ENCODE data around the gene POLG2.
"Not testable (repeated sequence)": the region's sequence is repeated elsewhere in the genome, so short reads cannot be mapped to it uniquely, and the experiment has no call there.

POLG2 gene

DNA sequence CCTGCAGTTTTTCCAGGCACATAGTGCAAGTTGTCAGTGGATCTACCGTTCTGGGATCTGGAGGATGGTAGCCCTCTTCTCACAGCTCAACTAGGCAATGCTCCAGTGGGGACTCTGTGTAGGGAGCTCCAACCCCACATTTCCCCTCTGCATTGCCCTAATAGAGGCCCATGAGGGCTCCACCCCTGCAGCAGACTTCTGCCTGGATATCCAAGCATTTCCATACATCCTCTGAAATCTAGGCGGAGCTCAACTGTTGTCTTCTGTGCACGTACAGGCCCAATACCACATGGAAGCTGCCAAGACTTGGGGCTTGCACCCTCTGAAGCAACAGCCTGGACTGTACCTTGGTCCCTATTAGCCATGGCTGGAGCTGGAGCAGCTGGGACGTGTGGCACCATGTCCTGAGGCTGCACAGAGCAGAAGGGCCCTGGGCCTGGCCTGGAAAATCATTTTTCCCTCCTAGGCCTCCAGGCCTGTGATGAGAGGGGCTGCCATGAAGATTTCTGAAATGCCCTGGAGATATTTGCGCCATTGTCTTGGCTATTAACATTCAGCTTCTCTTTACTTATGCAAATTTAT lies 58.8 kb downstream of the POLG2 start:
- no peak for DNase-seq

DNA sequence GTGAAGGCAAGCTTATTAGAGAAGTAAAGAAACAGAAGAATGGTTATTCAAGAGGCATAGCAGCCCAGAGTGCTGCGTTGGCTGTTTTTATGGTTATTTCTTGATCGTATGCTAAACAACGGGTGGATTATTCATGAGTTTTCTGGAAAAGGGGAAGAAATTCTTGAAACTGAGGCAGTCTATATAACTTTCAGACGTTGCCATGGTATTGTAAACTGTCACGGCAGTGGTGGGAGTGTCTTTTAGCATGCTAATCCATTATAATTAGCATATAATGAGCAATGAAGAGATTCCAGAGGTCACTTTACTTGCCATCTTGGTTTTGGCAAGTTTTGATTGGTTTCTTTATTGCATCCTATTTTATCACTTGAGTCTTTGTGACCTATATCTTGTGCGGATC lies 65.3 kb downstream of the POLG2 start:
- no peak for DNase-seq

DNA sequence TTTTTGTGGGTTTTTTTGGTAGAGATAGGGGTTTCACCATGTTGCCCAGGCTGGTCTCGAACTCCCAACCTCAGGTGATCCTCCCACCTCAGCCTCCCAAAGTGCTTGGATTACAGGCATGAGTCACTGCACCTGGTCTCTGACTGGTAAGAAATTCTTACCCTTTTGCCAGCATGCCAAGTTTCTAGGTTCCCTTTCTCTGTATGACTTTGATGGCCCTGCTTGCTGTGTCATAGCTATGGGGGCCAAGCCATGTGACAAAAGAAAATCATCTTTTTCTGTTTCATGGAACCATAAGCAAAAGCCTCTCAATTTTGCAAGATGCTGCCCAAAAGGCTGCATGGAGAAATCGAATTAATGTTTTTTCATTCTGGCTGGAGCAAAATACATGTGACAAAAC lies 66.8 kb downstream of the POLG2 start:
- DNase-seq: not testable (repeated sequence)

DNA sequence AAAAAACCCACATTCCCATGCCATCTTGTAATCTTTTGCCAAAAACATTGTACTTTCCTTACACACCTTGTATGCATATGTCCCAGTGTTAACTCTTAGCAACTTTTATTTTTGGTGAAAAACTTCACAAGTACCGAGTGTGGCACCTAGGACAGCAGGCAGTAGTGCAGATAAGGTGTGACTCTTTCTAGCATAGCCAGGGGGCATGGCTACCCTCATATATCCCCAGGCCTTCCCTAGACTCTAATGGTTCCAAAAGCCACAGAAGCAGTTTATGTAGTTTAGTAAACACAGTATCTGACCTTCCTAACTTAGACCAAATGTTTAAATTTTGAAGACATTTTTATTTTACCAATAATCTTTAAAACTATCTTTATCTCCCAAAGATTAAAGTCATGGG lies 68.4 kb downstream of the POLG2 start:
- DNase-seq: no peak

Measured in NCI-H510A (cell line).